Measurements from ENCODE around the gene CASZ1. TPM values are rescaled to one million over a fixed set of nuclear protein-coding genes. Genes with fewer than 3 reads are reported as not detected.

Gene CASZ1
- total RNA-seq, 1 experiment from 2014 or later: 27.8 TPM

GRCh38 chr1:10724052-10724494 lies 72.4 kb downstream of the CASZ1 start:
- ChIA-PET POLR2A (interaction anchor here (0.5 kb wide), 1 partner anchor 42 kb away, joined by 4 read pairs; no protein-coding TSS in a partner anchor), CTCF (interaction anchor here (0.6 kb wide), 1 partner anchor 515 kb away, joined by 8 read pairs; no protein-coding TSS in a partner anchor)
- Histone ChIP-seq H3K27me3 (ENCODE audit: control insufficient read depth, insufficient read depth, low read length) (no peaks in the 10 kb centered on the region), H3K27ac (ENCODE audit: low read length) (peak overlapping the region; percentile 46), H3K36me3 (ENCODE audit: control insufficient read depth, insufficient read depth, low read length) (no peaks in the 10 kb centered on the region), H3K4me1 (ENCODE audit: control insufficient read depth, insufficient read depth, low read length) (peaks cover 66% of the 10 kb centered on the region), H3K9me3 (ENCODE audit: control insufficient read depth, insufficient read depth, low read depth, low read length) (no peaks in the 10 kb centered on the region), H3K4me3 (ENCODE audit: low read depth in 2 of 2, low read length in 2 of 2) (no peak overlapping the region)
- DNase-seq (ENCODE audit: low read depth, low spot score) (peak; percentile 64), ATAC-seq (peak; percentile 60)
- in situ Hi-C loops (cut with HindIII; ENCODE audit: low pct_unique_long_range_greater_than_20kb, low sequenced_read_pairs) (no loop called here), intact Hi-C loops (cut with micrococcal nuclease; ENCODE audit: unreplicated experiment) (loop anchor here (5.0 kb wide), 1 partner anchor 157 kb away; no protein-coding TSS in a partner anchor)
- TF ChIP-seq POLR2AphosphoS5 (IDR thresholded peaks at IDR 0.05; ENCODE audit: low read depth, low read length) (peak; percentile 82), REST (IDR thresholded peaks at IDR 0.05; ENCODE audit: insufficient read depth in 1 of 2, low read depth in 2 of 2, low read length in 1 of 2) (no peak), TCF7L2 (IDR thresholded peaks at IDR 0.05; ENCODE audit: low read depth, low read length) (peak; percentile 86; the same call in 1 of the 2 replicates), SIN3A (IDR thresholded peaks at IDR 0.05; ENCODE audit: borderline replicate concordance, insufficient read depth, low read depth, low read length) (0 out of 2 replicates have a peak, but pooled peaks have one; percentile 41)
- no TSS peak for BruUV-seq (replicated peaks)

GRCh38 chr1:10723317-10723716 lies 73.1 kb downstream of the CASZ1 start:
- CTCF ChIA-PET: no interaction called here
- intact Hi-C loops (cut with micrococcal nuclease; ENCODE audit: unreplicated experiment): loop anchor here (5.0 kb wide), 1 partner anchor 156 kb away; no protein-coding TSS in a partner anchor
- Histone ChIP-seq H3K4me1 (ENCODE audit: control insufficient read depth, insufficient read depth, low read length) (peaks cover 65% of the 10 kb centered on the region), H3K36me3 (ENCODE audit: control insufficient read depth, insufficient read depth, low read length) (no peaks in the 10 kb centered on the region), H3K27ac (ENCODE audit: low read length) (peak overlapping the region; percentile 2; the same call in 1 of the 2 replicates), H3K4me3 (ENCODE audit: low read depth in 2 of 2, low read length in 2 of 2) (no peak overlapping the region), H3K9me3 (ENCODE audit: control insufficient read depth, insufficient read depth, low read depth, low read length) (no peaks in the 10 kb centered on the region), H3K27me3 (ENCODE audit: control insufficient read depth, insufficient read depth, low read length) (no peaks in the 10 kb centered on the region)
- in situ Hi-C loops (cut with HindIII; ENCODE audit: low pct_unique_long_range_greater_than_20kb, low sequenced_read_pairs): no loop called here
- no peak for DNase-seq (ENCODE audit: low read depth, low spot score)
- no TSS peak for BruUV-seq (replicated peaks)
- TF ChIP-seq POLR2AphosphoS5 (IDR thresholded peaks at IDR 0.05; ENCODE audit: low read depth, low read length) (no peak), CTCF (IDR thresholded peaks at IDR 0.05) (no peak), TCF7L2 (IDR thresholded peaks at IDR 0.05; ENCODE audit: low read depth, low read length) (no peak), SIN3A (IDR thresholded peaks at IDR 0.05; ENCODE audit: borderline replicate concordance, insufficient read depth, low read depth, low read length) (no peak), REST (IDR thresholded peaks at IDR 0.05; ENCODE audit: insufficient read depth in 1 of 2, low read depth in 2 of 2, low read length in 1 of 2) (no peak)
- no peak for ATAC-seq
- POLR2A ChIA-PET: no interaction called here

Data from Panc1 (cell line).